SU-DHL-6 (cell line): ENCODE measurements around the gene NPEPL1.

Experiments used
- H2AFZ ChIP-seq: fragments of 200-600 bp; sonication (generic); 2 replicates; pipeline ENCODE4 v1.6.1; 2014; ENCODE audit warnings: low read depth, mild to moderate bottlenecking, moderate library complexity, mixed read lengths, antibody characterized with exemption, low read length; ENCODE audit not compliant: severe bottlenecking
- H3F3A ChIP-seq: fragments of 200-600 bp; shearing (Covaris generic); 2 replicates; pipeline ENCODE4 v1.6.0; 2016; ENCODE audit warnings: antibody characterized with exemption, mild to moderate bottlenecking; ENCODE audit not compliant: insufficient read depth
- H3K27ac ChIP-seq: fragments of 200-600 bp; sonication (generic); 2 replicates; pipeline ENCODE4 v1.5.1; 2016; ENCODE audit warnings: low read depth, mild to moderate bottlenecking, low read length, moderate library complexity, mixed read lengths
- H3K27me3 ChIP-seq: fragments of 200-600 bp; sonication (generic), shearing (Covaris generic); 2 replicates; pipeline ENCODE4 v1.6.0; 2014; ENCODE audit warnings: mild to moderate bottlenecking, low read length
- H3K36me3 ChIP-seq: fragments of 200-600 bp; sonication (generic); 2 replicates; pipeline ENCODE4 v1.6.1; 2014; ENCODE audit warnings: mild to moderate bottlenecking, low read length, mixed read lengths
- H3K4me2 ChIP-seq: fragments of 300-600, 200-600 bp; shearing (Covaris generic), sonication (generic); 2 replicates; pipeline ENCODE4 v1.6.0; 2014; ENCODE audit warnings: low read length, low read depth, mild to moderate bottlenecking; ENCODE audit not compliant: poor library complexity, severe bottlenecking
- H3K4me3 ChIP-seq: fragments of 200-600 bp; sonication (generic); 2 replicates; pipeline ENCODE4 v1.5.1; 2014; ENCODE audit warnings: antibody characterized with exemption, low read length, mild to moderate bottlenecking, mixed read lengths; ENCODE audit not compliant: insufficient read depth, poor library complexity, severe bottlenecking
- H3K79me2 ChIP-seq: fragments of 200-600 bp; sonication (generic); 2 replicates; pipeline ENCODE4 v1.6.1; 2014; ENCODE audit warnings: mild to moderate bottlenecking, low read length, moderate library complexity; ENCODE audit not compliant: insufficient read depth
- H3K9ac ChIP-seq: fragments of 200-600 bp; sonication (generic); 2 replicates; pipeline ENCODE4 v1.7.0; 2014; ENCODE audit warnings: mild to moderate bottlenecking, low read length
- H3K9me2 ChIP-seq: fragments of 200-600 bp; sonication (generic); replicated peaks from 2 replicates; pipeline ENCODE4 v1.6.1; 2014; ENCODE audit warnings: low read length; ENCODE audit not compliant: insufficient read depth
- H3K9me3 ChIP-seq: fragments of 200-600 bp; sonication (generic); 2 replicates; pipeline ENCODE4 v1.6.1; 2014; ENCODE audit warnings: low read length, mixed read lengths; ENCODE audit not compliant: insufficient read depth
- H4K20me1 ChIP-seq: fragments of 200-600 bp; sonication (generic); 2 replicates; pipeline ENCODE4 v1.6.1; 2014; ENCODE audit warnings: low read depth, mild to moderate bottlenecking, antibody characterized with exemption, low read length, moderate library complexity, mixed read lengths
- EZH2phosphoT487 ChIP-seq: fragments of 200-600 bp; sonication (generic), shearing (Covaris generic); conservative IDR thresholded peaks from 2 replicates; pipeline ENCODE4 v1.6.1; 2018; ENCODE audit warnings: mild to moderate bottlenecking, antibody characterized with exemption, low read length, moderate library complexity, mixed read lengths
- TF ChIP-seq, protein P1 (sequence below): fragments of 200-600 bp; sonication (generic); IDR thresholded peaks from one replicate; pipeline ENCODE4 v1.5.1; 2017; ENCODE audit warnings: antibody characterized with exemption, mild to moderate bottlenecking, low read length, moderate library complexity; ENCODE audit not compliant: insufficient read depth, poor library complexity, severe bottlenecking

Gene NPEPL1

DNA sequence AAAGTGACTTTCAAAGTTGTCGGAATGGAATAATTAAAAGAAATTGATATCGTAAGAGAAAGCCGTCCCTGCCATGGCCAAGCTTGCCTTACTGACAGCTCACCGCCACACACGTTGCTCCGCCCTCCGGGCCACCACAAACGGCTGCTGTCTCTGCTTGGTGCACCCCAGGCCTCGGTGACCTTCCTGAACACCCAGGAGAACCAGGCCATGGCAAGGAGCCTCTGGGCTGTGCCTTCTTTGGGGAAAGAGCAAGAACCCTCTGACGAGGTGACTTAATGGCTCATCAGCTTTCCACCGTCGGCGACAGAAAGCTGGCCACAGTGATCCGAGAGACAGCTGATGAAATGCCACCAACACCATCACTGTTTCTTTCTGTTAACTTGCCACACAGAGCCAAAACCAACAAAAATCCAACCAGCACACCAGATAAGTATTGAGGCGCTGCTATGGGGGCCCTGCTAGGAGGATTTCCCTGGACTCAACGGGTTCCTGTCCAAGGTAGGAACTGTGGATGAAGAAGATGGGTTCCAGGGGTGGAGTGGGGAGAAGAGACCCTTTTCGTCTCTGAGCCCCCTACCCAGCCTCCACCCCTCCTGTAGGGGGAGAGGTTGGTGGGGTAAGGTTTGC lies 61.4 kb downstream of the NPEPL1 start:
- H3K9me3 ChIP-seq, result no peaks in the 10 kb centered on the region
- no peaks in the 10 kb centered on the region for H3F3A ChIP-seq
- no peaks in the 10 kb centered on the region for H3K36me3 ChIP-seq
- H3K27ac ChIP-seq, result no peak overlapping the region
- no peak overlapping the region for H3K9ac ChIP-seq
- no peaks in the 10 kb centered on the region for H4K20me1 ChIP-seq
- no peaks in the 10 kb centered on the region for H3K9me2 ChIP-seq
- H3K4me3 ChIP-seq, result no peak overlapping the region
- no peak overlapping the region for H2AFZ ChIP-seq
- no peak overlapping the region for H3K4me2 ChIP-seq
- no peak for TF ChIP-seq EZH2phosphoT487
- TF ChIP-seq, protein P1, sequence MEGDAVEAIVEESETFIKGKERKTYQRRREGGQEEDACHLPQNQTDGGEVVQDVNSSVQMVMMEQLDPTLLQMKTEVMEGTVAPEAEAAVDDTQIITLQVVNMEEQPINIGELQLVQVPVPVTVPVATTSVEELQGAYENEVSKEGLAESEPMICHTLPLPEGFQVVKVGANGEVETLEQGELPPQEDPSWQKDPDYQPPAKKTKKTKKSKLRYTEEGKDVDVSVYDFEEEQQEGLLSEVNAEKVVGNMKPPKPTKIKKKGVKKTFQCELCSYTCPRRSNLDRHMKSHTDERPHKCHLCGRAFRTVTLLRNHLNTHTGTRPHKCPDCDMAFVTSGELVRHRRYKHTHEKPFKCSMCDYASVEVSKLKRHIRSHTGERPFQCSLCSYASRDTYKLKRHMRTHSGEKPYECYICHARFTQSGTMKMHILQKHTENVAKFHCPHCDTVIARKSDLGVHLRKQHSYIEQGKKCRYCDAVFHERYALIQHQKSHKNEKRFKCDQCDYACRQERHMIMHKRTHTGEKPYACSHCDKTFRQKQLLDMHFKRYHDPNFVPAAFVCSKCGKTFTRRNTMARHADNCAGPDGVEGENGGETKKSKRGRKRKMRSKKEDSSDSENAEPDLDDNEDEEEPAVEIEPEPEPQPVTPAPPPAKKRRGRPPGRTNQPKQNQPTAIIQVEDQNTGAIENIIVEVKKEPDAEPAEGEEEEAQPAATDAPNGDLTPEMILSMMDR, result no peak
- no peaks in the 10 kb centered on the region for H3K27me3 ChIP-seq
- no peaks in the 10 kb centered on the region for H3K79me2 ChIP-seq

DNA sequence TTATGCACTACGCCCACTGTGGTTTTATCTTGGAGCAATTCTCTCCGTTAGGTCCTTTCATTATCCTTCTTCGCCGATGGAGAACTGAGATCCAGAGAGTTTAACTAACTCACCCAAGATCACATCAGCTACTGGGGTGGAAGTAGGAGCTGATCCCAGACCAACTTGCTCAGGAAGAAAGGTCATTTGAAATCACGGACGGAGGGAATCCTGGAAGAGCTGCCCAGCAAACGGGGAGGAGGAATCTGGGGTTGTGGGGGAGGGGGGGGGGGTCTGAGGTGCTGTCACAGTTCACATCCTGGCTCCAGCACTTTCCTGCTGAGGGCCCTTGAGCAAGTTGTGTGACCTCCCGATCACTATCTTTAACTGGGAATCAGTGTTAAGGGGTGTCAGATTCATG lies 62.0 kb downstream of the NPEPL1 start:
- no peak overlapping the region for H3K4me2 ChIP-seq
- H3K27ac ChIP-seq, result no peak overlapping the region
- no peaks in the 10 kb centered on the region for H3K9me3 ChIP-seq
- H3K27me3 ChIP-seq, result no peaks in the 10 kb centered on the region
- no peaks in the 10 kb centered on the region for H3K79me2 ChIP-seq
- no peak overlapping the region for H3K4me3 ChIP-seq
- TF ChIP-seq, protein P1, result no peak
- no peak for TF ChIP-seq EZH2phosphoT487
- H2AFZ ChIP-seq, result no peak overlapping the region
- no peaks in the 10 kb centered on the region for H3K9me2 ChIP-seq
- H3K9ac ChIP-seq, result no peak overlapping the region
- H4K20me1 ChIP-seq, result no peaks in the 10 kb centered on the region
- no peaks in the 10 kb centered on the region for H3F3A ChIP-seq
- no peaks in the 10 kb centered on the region for H3K36me3 ChIP-seq

DNA sequence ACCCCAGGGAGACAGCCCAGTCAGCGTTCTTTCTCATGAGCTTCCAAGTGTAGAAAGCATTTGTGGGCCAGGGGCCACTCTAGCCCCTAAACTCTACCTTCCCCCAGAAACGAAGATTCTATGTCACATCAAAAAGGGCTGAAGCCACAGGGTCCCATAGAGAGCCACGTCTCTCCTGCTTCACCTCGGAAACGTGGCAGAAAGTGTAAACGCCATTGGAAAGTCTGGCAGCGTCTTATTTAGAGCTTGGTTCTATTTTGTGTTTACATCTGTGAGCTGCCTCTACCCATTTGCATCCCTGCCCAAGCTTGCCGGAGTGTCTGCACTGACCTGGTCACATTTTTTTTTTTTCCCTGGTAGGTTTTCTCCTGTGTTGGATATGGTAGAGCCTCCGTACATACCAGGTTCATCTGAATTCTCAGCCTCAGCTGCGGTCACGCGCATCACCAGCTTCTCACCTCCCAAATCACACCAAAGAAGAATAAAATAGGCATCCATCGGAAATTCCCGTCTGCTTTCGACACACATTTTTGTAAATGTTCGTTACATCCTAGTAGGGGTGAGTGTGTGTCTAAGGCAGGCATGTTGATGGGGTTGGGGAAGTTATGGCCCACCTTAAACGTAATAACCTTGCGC lies 62.6 kb downstream of the NPEPL1 start:
- Histone ChIP-seq H3K27ac (no peak overlapping the region), H3K79me2 (no peaks in the 10 kb centered on the region), H4K20me1 (no peaks in the 10 kb centered on the region), H3K9me3 (no peaks in the 10 kb centered on the region), H3K4me2 (no peak overlapping the region), H2AFZ (no peak overlapping the region), H3K9me2 (no peaks in the 10 kb centered on the region), H3F3A (no peaks in the 10 kb centered on the region), H3K36me3 (no peaks in the 10 kb centered on the region), H3K27me3 (no peaks in the 10 kb centered on the region), H3K4me3 (no peak overlapping the region), H3K9ac (no peak overlapping the region)
- TF ChIP-seq EZH2phosphoT487, result no peak
- TF ChIP-seq, protein P1, result no peak
